ENCODE results near the gene CCDC78.
"Not testable (repeated sequence)": the region's sequence is repeated elsewhere in the genome, so short reads cannot be mapped to it uniquely, and the experiment has no call there.

Gene CCDC78

GRCh38 chr16:723695-724094, 2.5 kb downstream of the CCDC78 start:
- DNase-seq (ENCODE audit: low spot score): no peak

- no peak for DNase-seq (ENCODE audit: low spot score)
These were observed 3.2 kb downstream of the CCDC78 start for GRCh38 chr16:722835-723633.

GRCh38 chr16:721765-722540, 4.3 kb downstream of the CCDC78 start:
- DNase-seq (ENCODE audit: low spot score): no peak

GRCh38 chr16:720990-721764, 5.1 kb downstream of the CCDC78 start, which contains the start of gene ANTKMT:
TSS of gene ANTKMT (plus strand) at chr16:721146. CDS start at chr16:721275, 129 bp downstream.
- DNase-seq (ENCODE audit: low spot score): peak; percentile 71

- no peak for DNase-seq (ENCODE audit: low spot score)
These were observed 5.7 kb downstream of the CCDC78 start for GRCh38 chr16:720447-720989.

- DNase-seq (ENCODE audit: low spot score): no peak
These were observed 6.3 kb downstream of the CCDC78 start for GRCh38 chr16:719815-720446.

- DNase-seq (ENCODE audit: low spot score): no peak
These were observed 7.3 kb downstream of the CCDC78 start for GRCh38 chr16:718922-719321.

GRCh38 chr16:718389-718788, 7.9 kb downstream of the CCDC78 start:
- no peak for DNase-seq (ENCODE audit: low spot score)

GRCh38 chr16:717450-718245, 8.6 kb downstream of the CCDC78 start:
- DNase-seq (ENCODE audit: low spot score): no peak

- no peak for DNase-seq (ENCODE audit: low spot score)
These were observed 9.4 kb downstream of the CCDC78 start for GRCh38 chr16:716768-717325.

GRCh38 chr16:716200-716568, 10.1 kb downstream of the CCDC78 start:
- DNase-seq (ENCODE audit: low spot score): no peak

GRCh38 chr16:715477-716199, 10.6 kb downstream of the CCDC78 start:
- DNase-seq (ENCODE audit: low spot score): no peak

- peak; percentile 70 for DNase-seq (ENCODE audit: low spot score)
These were observed 11.4 kb downstream of the CCDC78 start, which contains the start of gene METRN for GRCh38 chr16:714558-715476. TSS of gene METRN (plus strand) at chr16:715118. CDS start at chr16:715290, 172 bp downstream.

- DNase-seq (ENCODE audit: low spot score): no peak
These were observed 12.2 kb downstream of the CCDC78 start for GRCh38 chr16:714079-714478.

- DNase-seq (ENCODE audit: low spot score): not testable (repeated sequence)
These were observed 13.4 kb downstream of the CCDC78 start for GRCh38 chr16:712740-713250.

- DNase-seq (ENCODE audit: low spot score): peak; percentile 71
These were observed 14.5 kb downstream of the CCDC78 start for GRCh38 chr16:711548-712320.

- DNase-seq (ENCODE audit: low spot score): no peak
These were observed 15.2 kb downstream of the CCDC78 start for GRCh38 chr16:711084-711483.

Measured in hematopoietic multipotent progenitor cell treated with erythropoietin and hydrocortisone succinate and interleukin-3 and kit ligand, for 17 days (in vitro differentiated cells).